ENCODE data around the gene COL2A1.

COL2A1 gene

DNA sequence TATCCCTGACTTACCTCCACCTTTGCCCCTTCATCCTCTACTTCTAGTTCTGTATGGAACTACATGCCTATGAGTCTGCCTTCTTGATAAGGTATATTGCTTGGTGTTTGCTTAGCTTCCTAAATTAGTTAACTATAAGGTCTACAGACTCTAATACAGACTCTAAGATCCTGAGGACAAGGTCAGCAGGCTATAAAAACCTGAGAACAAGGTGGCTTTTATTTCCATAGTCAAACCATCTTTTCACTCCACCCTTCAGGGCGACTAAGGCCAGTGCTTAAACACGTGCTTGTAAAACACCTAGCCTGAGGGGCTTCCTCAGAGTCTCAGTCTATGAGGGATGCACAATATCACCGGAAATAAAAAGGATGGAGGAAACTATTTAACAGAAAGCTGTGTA lies 36.1 kb upstream of the COL2A1 start:
- H3K27me3 ChIP-seq (ENCODE audit: low read depth, low read length): no peaks in the 10 kb centered on the region

DNA sequence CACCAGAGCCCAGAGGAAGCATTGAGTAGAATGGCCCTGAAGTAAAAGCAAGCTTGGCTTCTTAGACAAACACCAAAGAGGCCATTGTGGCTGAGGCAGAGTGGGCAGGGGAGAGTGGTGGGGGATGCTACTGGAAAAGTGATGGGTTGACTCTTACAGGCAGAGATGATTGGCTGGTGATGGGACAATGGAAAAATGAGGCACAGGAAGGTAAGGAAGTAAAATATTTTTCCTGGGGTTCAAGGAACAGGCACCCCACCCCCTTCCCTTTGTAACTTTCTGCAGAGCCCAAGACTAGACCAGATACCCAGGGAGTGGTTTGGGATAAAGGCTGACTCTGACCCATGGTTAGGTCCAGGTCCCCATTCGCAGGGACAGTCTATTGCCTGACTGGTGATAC lies 34.9 kb upstream of the COL2A1 start:
- H3K36me3 ChIP-seq (ENCODE audit: control insufficient read depth in 1 of 2, insufficient read depth in 2 of 2, low read length in 2 of 2): peaks cover 3 to 8% of the 10 kb centered on the region in 2 donors
- H3K9me3 ChIP-seq (ENCODE audit: control insufficient read depth in 1 of 2, low read length in 2 of 2): no peaks in the 10 kb centered on the region
- H3K27me3 ChIP-seq (ENCODE audit: low read depth, low read length): no peaks in the 10 kb centered on the region
- no peak overlapping the region for H3K27ac ChIP-seq (ENCODE audit: low read length)
- no peaks in the 10 kb centered on the region for H3K4me1 ChIP-seq (ENCODE audit: control insufficient read depth in 1 of 2, insufficient read depth in 2 of 2, low read length in 2 of 2)
- H3K4me3 ChIP-seq (ENCODE audit: low read depth in 1 of 2, low read length in 2 of 2): no peak overlapping the region

More for the DNA sequence above, 36.1 kb upstream of the COL2A1 start:
- Histone ChIP-seq H3K4me1 (ENCODE audit: control insufficient read depth in 1 of 2, insufficient read depth in 2 of 2, low read length in 2 of 2) (no peaks in the 10 kb centered on the region), H3K4me3 (ENCODE audit: low read depth in 1 of 2, low read length in 2 of 2) (no peak overlapping the region), H3K36me3 (ENCODE audit: control insufficient read depth in 1 of 2, insufficient read depth in 2 of 2, low read length in 2 of 2) (peaks cover 10 to 19% of the 10 kb centered on the region in 2 donors), H3K27ac (ENCODE audit: low read length) (no peak overlapping the region), H3K9me3 (ENCODE audit: control insufficient read depth in 1 of 2, low read length in 2 of 2) (no peaks in the 10 kb centered on the region)

DNA sequence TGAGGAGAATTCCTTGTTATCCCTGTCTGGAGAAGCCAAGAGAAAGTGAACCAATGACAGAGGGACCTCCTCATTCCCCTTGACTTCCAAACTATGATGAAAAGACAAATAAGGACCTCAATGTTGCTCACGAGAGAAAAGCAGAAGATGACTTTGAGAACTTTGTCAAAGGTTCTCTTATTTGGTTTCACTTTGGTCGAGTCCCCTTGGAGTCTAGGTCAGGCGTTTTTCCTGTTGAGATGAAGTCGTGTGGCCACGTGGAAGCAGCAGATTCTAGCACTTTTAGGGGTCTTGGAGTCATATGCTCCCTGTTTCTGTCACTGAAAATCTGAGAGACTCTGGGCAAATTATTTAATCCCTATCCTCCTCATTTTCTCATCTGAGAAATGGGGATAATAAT lies 33.8 kb upstream of the COL2A1 start:
- H3K9me3 ChIP-seq (ENCODE audit: control insufficient read depth in 1 of 2, low read length in 2 of 2): no peaks in the 10 kb centered on the region
- H3K27ac ChIP-seq (ENCODE audit: low read length): no peak overlapping the region
- peaks cover 3% of the 10 kb centered on the region in 2 donors for H3K36me3 ChIP-seq (ENCODE audit: control insufficient read depth in 1 of 2, insufficient read depth in 2 of 2, low read length in 2 of 2)
- no peak overlapping the region for H3K4me3 ChIP-seq (ENCODE audit: low read depth in 1 of 2, low read length in 2 of 2)
- no peaks in the 10 kb centered on the region for H3K4me1 ChIP-seq (ENCODE audit: control insufficient read depth in 1 of 2, insufficient read depth in 2 of 2, low read length in 2 of 2)
- H3K27me3 ChIP-seq (ENCODE audit: low read depth, low read length): no peaks in the 10 kb centered on the region

DNA sequence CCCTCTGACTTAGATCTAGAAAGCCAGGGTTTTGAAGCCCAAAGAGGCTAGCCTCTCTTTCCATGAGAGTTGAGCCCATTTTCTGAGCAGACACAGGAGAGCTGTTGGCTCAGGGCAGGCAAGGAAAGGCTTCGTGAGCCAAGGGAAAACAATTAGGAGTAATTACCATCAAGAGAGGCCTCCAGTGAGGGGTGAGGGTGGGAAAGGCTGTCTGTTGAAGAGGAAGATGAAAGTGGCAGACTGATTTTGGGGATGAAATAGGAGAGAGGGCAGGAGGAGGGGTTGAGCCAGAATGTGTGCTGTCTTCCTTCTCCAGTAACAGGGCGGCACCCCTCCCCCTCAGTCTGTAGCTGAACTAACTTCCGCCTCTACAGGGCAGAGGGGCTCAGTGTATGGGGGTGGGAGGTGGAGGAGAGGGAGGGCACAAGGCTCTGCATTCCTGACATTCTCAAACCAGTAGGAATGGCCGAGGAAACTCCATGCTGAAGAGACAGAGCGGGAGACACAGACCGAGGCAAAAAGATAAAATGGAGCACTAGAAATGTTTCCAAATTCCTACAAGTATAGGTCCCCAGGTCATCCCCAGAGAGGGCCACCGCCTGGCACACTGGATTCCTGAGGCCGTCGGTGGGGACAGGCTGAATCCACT lies 33.1 kb upstream of the COL2A1 start:
- no peaks in the 10 kb centered on the region for H3K9me3 ChIP-seq (ENCODE audit: control insufficient read depth in 1 of 2, low read length in 2 of 2)

DNA sequence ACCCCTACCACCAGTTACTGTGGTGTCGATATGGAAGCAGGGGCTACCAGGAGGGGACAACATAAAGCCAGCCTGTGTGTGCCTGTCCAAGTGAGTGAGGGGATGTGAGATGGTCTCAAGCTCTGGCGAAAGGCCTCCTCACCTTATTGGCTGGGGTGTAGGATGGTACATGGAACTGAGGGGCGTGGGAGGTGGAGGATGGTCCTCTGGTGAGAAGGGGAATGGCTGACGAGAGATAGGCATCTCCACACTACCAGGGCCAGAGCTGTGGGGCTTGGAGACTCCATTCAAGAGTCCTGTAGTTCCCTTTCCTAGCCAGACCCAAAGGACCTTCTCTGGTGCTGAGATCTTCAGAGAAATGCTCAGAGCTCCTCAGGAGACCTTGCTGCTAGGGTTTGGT lies 32.5 kb upstream of the COL2A1 start:
- no peaks in the 10 kb centered on the region for H3K27me3 ChIP-seq (ENCODE audit: low read depth, low read length)
- no peaks in the 10 kb centered on the region for H3K4me1 ChIP-seq (ENCODE audit: control insufficient read depth in 1 of 2, insufficient read depth in 2 of 2, low read length in 2 of 2)
- no peaks in the 10 kb centered on the region for H3K9me3 ChIP-seq (ENCODE audit: control insufficient read depth in 1 of 2, low read length in 2 of 2)
- H3K4me3 ChIP-seq (ENCODE audit: low read depth in 1 of 2, low read length in 2 of 2): no peak overlapping the region
- no peaks in the 10 kb centered on the region for H3K36me3 ChIP-seq (ENCODE audit: control insufficient read depth in 1 of 2, insufficient read depth in 2 of 2, low read length in 2 of 2)
- H3K27ac ChIP-seq (ENCODE audit: low read length): no peak overlapping the region

More for the DNA sequence above, 33.1 kb upstream of the COL2A1 start:
- H3K4me1 ChIP-seq (ENCODE audit: control insufficient read depth in 1 of 2, insufficient read depth in 2 of 2, low read length in 2 of 2): no peaks in the 10 kb centered on the region
- no peaks in the 10 kb centered on the region for H3K27me3 ChIP-seq (ENCODE audit: low read depth, low read length)
- no peak overlapping the region for H3K4me3 ChIP-seq (ENCODE audit: low read depth in 1 of 2, low read length in 2 of 2)
- peaks cover 0 to under 1% of the 10 kb centered on the region in 2 donors for H3K36me3 ChIP-seq (ENCODE audit: control insufficient read depth in 1 of 2, insufficient read depth in 2 of 2, low read length in 2 of 2)
- H3K27ac ChIP-seq (ENCODE audit: low read length): no peak overlapping the region

DNA sequence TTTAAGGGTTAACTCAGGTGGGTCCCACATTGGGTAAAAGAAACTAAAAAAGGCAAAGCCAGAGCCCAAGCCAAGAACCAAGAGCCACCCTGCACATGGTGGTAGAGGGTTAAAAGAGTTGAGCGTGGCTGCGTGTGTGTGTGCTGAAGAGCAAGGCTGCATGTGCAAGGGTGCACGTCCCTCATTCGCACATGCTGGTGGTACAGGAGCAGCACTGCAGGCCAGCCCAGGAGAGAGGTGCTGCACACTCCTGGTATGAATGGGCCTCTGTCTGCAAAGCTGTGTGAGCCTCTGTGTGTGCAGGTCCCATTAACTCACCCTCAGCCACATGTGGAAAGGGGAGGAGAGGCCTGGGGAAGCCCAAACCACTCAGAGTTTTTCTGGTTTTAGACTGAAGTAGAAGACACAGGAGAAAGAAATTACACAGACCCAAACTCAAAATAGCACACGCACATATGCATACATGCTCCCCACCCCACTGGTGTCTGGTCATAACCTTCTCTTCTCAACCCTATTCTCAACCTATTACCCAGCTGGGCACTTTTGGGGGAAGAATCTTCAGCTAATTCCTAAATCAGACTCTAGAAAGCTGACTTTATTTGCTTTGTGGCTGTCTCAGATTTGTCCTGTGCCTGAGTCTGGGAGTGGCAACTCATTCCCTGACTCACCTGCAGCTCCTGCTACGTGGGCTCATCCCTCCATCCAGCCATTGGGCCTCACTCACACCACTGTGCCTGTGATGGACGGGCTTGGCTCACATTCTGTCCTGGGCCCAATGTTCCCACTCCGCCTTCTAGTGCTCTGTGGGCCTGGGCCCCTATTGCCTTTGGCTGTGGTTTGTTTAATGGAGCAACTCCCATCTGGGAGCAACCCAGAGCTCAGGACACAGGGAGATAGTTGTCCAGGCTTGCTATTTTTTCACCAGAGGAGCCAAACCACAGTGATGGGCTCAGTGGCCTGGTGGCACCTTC lies 30.8 kb upstream of the COL2A1 start:
- Histone ChIP-seq H3K27me3 (ENCODE audit: low read depth, low read length) (no peaks in the 10 kb centered on the region), H3K36me3 (ENCODE audit: control insufficient read depth in 1 of 2, insufficient read depth in 2 of 2, low read length in 2 of 2) (no peaks in the 10 kb centered on the region), H3K4me1 (ENCODE audit: control insufficient read depth in 1 of 2, insufficient read depth in 2 of 2, low read length in 2 of 2) (no peaks in the 10 kb centered on the region), H3K4me3 (ENCODE audit: low read depth in 1 of 2, low read length in 2 of 2) (no peak overlapping the region), H3K9me3 (ENCODE audit: control insufficient read depth in 1 of 2, low read length in 2 of 2) (no peaks in the 10 kb centered on the region), H3K27ac (ENCODE audit: low read length) (no peak overlapping the region)

DNA sequence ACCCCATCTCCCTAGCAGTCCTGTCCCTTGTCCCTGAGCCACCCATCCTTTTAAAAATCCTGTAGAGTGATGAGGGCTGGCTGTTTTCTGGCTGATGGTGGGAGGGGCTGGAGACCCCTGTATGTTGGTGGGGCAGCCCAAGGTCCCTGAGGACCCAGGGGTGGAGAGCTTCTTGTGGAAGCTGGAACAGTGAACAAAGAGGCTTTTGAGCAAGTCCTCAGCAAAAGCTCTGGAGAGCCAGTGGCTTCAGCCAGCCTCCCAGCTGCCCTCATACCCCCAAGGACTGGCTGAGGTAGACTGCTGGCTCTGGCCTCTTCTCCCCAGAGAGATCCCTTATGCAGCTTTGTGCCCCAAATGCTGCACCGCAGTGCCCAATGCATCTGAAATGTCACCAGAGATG lies 29.2 kb upstream of the COL2A1 start:
- Histone ChIP-seq H3K27me3 (ENCODE audit: low read depth, low read length) (no peaks in the 10 kb centered on the region), H3K4me1 (ENCODE audit: control insufficient read depth in 1 of 2, insufficient read depth in 2 of 2, low read length in 2 of 2) (no peaks in the 10 kb centered on the region), H3K27ac (ENCODE audit: low read length) (no peak overlapping the region), H3K9me3 (ENCODE audit: control insufficient read depth in 1 of 2, low read length in 2 of 2) (no peaks in the 10 kb centered on the region), H3K36me3 (ENCODE audit: control insufficient read depth in 1 of 2, insufficient read depth in 2 of 2, low read length in 2 of 2) (no peaks in the 10 kb centered on the region), H3K4me3 (ENCODE audit: low read depth in 1 of 2, low read length in 2 of 2) (no peak overlapping the region)

DNA sequence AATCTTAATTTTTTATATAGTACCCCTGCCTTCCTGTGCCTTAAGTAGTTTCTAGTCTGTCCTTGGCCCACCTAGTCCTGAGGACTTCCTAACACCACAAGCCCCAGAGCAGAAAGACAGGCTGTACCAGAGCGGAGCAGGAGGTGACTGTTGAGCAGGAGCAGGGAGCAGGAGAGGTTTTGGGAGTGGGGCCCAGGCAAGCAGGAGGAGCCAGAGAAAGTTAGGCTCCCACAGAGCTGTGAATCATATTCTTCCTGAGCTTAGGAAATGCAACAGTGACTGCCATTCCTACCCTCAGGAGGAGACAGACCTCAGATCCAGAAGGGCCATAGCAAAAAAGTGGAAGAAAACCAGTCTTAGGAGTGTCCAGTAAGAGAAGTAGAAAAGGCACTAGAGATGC lies 28.3 kb upstream of the COL2A1 start:
- H3K4me3 ChIP-seq (ENCODE audit: low read depth in 1 of 2, low read length in 2 of 2): no peak overlapping the region
- no peaks in the 10 kb centered on the region for H3K27me3 ChIP-seq (ENCODE audit: low read depth, low read length)
- no peaks in the 10 kb centered on the region for H3K4me1 ChIP-seq (ENCODE audit: control insufficient read depth in 1 of 2, insufficient read depth in 2 of 2, low read length in 2 of 2)
- no peak overlapping the region for H3K27ac ChIP-seq (ENCODE audit: low read length)
- no peaks in the 10 kb centered on the region for H3K36me3 ChIP-seq (ENCODE audit: control insufficient read depth in 1 of 2, insufficient read depth in 2 of 2, low read length in 2 of 2)
- H3K9me3 ChIP-seq (ENCODE audit: control insufficient read depth in 1 of 2, low read length in 2 of 2): no peaks in the 10 kb centered on the region

DNA sequence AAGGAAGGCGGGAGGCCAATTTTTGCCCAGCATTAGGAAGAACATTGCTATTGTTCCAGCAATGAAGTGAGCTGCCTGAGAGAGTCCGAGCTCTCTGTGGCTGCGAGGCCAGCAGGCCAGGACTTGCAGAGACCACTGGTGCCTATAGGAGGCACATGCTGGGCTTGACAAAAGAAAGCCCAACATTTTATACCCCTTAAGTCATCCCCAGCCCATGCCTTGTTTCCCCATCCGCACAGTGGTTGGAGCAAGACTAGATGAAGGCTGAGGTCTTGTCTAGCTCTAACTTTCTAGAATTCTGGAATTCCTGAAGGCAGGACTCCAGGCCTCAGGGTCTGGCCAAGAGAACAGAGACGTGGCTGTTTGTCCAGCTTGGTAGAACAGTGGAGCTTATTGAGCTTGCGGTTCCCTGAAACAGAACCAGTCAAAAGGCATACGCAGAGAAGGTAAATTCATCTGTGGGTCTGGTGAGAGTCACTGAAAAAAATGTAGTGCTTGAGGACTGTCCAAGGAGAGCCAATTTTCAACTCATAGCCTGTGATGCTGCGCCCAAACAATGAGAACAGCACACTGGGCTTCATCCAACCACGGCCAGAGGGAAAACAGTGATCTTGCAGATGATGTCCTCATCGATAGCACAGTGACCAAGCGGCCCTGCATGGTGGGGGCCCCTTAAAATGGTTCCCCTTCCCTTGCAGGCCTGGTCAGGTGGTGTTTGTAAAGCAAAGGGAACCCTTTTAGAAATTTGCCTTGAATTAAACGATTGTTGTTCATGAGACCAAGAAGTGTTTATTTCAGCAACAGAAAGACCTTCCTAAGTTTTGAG lies 27.1 kb upstream of the COL2A1 start:
- H3K9me3 ChIP-seq (ENCODE audit: control insufficient read depth in 1 of 2, low read length in 2 of 2): no peaks in the 10 kb centered on the region
- H3K27me3 ChIP-seq (ENCODE audit: low read depth, low read length): no peaks in the 10 kb centered on the region

DNA sequence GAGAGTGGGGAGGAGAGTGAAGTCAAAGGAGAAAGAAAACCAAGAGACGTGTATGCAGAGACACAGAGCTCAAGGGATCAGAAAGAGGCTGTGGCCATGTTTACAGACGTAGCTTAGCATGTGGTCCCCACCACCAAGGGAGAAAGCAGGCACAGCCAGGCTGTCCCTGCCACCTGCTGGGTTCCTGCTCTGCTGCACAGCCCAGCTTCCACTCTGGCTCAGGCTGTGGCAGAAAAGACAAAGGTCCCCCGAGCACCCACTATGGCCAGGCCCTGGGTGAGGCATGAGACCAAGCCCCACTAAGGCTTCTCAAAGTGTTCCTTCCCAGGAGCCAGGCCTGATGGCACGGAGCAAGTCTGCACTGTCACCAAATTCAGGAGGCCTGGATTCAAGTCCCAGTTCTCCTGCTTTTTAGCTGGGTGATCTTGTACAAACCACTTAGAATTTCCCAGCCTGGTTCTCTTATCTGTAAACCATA lies 25.9 kb upstream of the COL2A1 start:
- no peak overlapping the region for H3K27ac ChIP-seq (ENCODE audit: low read length)

More for the DNA sequence above, 27.1 kb upstream of the COL2A1 start:
- no peaks in the 10 kb centered on the region for H3K36me3 ChIP-seq (ENCODE audit: control insufficient read depth in 1 of 2, insufficient read depth in 2 of 2, low read length in 2 of 2)
- H3K4me3 ChIP-seq (ENCODE audit: low read depth in 1 of 2, low read length in 2 of 2): no peak overlapping the region
- H3K27ac ChIP-seq (ENCODE audit: low read length): no peak overlapping the region
- H3K4me1 ChIP-seq (ENCODE audit: control insufficient read depth in 1 of 2, insufficient read depth in 2 of 2, low read length in 2 of 2): no peaks in the 10 kb centered on the region

More for the DNA sequence above, 25.9 kb upstream of the COL2A1 start:
- no peaks in the 10 kb centered on the region for H3K27me3 ChIP-seq (ENCODE audit: low read depth, low read length)
- H3K4me3 ChIP-seq (ENCODE audit: low read depth in 1 of 2, low read length in 2 of 2): no peak overlapping the region
- no peaks in the 10 kb centered on the region for H3K36me3 ChIP-seq (ENCODE audit: control insufficient read depth in 1 of 2, insufficient read depth in 2 of 2, low read length in 2 of 2)
- no peaks in the 10 kb centered on the region for H3K4me1 ChIP-seq (ENCODE audit: control insufficient read depth in 1 of 2, insufficient read depth in 2 of 2, low read length in 2 of 2)
- no peaks in the 10 kb centered on the region for H3K9me3 ChIP-seq (ENCODE audit: control insufficient read depth in 1 of 2, low read length in 2 of 2)

All from muscle layer of duodenum (tissue), 2 donors.